HG03095 (cell line): Measurements from ENCODE around the gene CMYA5.
"Not testable (repeated sequence)": the region's sequence is repeated elsewhere in the genome, so short reads cannot be mapped to it uniquely, and the experiment has no call there.

Source experiments
- ATAC-seq: cut with Tn5 transposase; IDR thresholded peaks from one replicate; pipeline ENCODE4 v1.9.1; 2021; ENCODE audit warnings: moderate library complexity; ENCODE audit not compliant: unreplicated experiment

CMYA5 gene

GRCh38 chr5:79689541-79690466, at the start of gene CMYA5:
CMYA5 (plus strand) TSS chr5:79689836; CDS start chr5:79689908, 72 bp downstream.
- ATAC-seq = no peak

GRCh38 chr5:79640571-79641055, 49.0 kb upstream of the CMYA5 start:
- ATAC-seq = no peak

- no peak for ATAC-seq
Observed at GRCh38 chr5:79641414-79641813, 48.2 kb upstream of the CMYA5 start.

DNA sequence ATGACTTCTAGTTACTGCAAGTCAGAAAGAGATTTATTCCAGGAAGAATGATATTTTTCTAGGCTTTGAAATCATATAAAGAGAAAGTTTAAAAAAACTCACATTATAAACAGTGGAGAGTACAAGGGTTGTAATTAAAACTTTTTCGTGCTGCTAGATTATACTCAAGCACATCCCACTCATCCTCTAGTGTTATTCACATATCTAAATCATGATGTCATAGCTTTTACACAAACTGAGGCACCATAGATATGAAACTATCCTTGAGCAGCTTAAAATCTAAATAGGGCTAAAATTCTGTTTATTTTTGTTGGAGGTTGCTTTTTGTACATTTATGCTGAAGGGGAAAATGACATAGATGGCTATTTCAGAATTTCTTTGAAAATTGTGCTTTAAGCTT, 47.4 kb upstream of the CMYA5 start:
- ATAC-seq = no peak

DNA sequence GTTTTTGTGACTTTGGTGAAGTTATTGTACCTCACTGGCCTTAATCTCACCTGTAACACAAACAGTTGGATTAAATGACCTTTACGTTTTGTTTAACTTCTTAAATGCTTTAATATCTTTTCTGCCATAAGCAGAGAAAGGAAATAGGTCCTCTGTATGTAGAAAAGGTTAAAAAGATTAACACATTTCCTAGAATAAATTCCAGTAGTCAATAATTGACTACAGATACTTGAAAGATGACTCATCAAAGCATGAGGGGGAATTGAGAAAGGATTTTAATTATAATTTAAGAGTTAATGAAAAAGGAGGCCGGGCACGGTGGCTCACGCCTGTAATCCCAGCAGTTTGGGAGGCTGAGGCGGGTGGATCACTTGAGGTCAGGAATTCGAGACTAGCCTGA, 35.8 kb upstream of the CMYA5 start:
- no peak for ATAC-seq

GRCh38 chr5:79663212-79663611, 26.4 kb upstream of the CMYA5 start:
- no peak for ATAC-seq

DNA sequence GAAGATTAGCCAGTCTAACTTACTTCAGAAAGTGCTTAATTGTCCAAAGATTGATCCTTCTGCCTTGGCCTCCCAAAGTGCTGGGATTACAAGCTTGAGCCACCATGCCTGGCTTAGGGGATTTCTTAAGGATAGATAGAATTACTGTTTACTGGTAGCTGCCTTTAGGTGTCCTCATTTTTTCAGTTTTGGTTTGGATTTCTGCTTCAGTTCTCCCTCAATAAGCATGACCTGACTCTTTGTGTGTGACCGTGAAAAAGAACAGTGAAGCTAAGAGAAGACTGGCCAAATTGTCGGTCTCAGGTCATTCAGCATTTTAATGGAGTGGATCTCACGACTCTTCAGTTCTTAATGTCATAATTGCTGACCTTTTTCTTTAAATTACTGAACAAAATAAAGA, 22.9 kb upstream of the CMYA5 start:
- ATAC-seq = no peak

DNA sequence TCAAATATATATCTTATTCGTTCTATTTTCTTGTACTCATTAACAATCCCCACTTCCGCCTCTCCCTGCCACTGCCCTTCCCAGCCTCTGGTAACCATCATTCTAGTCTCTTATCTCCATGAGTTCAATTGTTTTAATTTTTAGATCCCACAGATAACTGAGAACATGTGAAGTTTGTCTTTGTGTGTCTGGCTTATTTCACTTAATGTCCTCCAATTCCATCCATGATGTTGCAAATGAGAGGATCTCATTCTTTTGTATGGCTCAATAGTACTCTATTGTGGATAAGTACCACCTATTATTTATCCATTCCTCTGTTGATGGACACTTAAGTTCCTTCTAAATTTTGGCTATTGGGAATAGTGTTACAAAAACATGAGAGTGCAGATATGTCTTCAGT, 17.2 kb upstream of the CMYA5 start:
- ATAC-seq = no peak

GRCh38 chr5:79676354-79676753, 13.3 kb upstream of the CMYA5 start:
- ATAC-seq = not testable (repeated sequence)

- ATAC-seq = not testable (repeated sequence)
Observed at GRCh38 chr5:79682102-79682501, 7.5 kb upstream of the CMYA5 start.

GRCh38 chr5:79684782-79685181, 4.9 kb upstream of the CMYA5 start:
- ATAC-seq = no peak

- no peak for ATAC-seq
Observed at GRCh38 chr5:79685627-79686026, 4.0 kb upstream of the CMYA5 start.

DNA sequence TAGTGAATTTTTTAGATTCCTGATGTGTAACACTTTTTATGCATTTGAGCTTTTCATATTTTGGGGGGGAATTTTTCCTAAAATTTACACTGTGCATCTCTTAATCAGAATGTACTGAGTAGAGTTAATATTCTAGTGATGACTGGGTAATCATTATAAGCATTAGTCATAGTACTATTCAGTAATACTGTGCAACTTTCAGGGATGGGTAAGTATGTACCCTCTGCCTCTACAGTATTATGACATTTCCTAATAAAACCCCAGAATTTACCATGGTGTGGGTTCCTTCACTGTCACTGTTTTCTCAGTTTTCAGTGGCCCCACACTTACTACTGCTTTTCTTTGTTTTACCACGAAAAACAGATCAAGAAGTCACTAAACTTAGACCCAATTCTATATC, 2.8 kb upstream of the CMYA5 start:
- ATAC-seq = no peak

GRCh38 chr5:79687889-79688288, 1.7 kb upstream of the CMYA5 start:
- ATAC-seq = no peak

DNA sequence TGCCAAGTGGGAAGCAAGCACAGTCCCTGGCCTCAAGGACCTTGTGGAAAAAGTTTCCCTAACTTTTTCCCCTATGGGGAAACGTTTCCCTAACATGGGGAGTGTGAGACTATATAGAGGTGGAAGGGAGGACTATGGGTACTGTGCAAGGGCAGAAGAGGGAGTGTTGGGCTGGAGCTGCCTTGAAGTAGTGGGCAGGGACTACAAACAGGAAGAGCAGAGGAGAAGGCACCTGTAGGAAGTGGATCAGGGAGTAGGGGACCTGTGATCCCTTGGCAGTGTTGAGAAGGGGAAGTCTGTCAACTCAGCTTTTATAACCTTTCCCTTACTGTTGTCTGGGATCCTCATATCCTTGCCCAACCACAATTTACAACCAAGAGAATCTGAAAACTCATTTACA, 1.4 kb downstream of the CMYA5 start:
- ATAC-seq = no peak

- no peak for ATAC-seq
Observed at GRCh38 chr5:79692596-79692995, 3.0 kb downstream of the CMYA5 start.

GRCh38 chr5:79694183-79694582, 4.5 kb downstream of the CMYA5 start:
- ATAC-seq = no peak

GRCh38 chr5:79694652-79695051, 5.0 kb downstream of the CMYA5 start:
- no peak for ATAC-seq

DNA sequence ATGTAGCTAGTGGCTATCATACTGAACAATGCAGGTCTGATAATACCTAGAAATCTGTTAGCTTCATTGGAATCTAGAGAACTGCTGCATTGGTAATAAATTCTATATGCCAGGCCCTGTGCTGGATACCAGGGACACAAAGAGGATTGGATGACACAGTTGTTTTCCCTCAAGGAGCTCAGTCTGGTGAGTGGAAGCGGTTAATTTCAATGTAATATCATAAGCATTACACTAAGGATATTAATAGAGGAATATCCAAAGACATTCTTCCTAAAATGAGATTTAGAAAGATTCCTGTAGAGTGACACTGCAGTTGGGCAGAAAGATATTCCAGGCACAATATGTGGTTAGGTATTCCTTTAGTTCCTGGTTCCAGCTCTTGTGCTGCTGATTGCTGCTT, 5.9 kb downstream of the CMYA5 start:
- no peak for ATAC-seq

DNA sequence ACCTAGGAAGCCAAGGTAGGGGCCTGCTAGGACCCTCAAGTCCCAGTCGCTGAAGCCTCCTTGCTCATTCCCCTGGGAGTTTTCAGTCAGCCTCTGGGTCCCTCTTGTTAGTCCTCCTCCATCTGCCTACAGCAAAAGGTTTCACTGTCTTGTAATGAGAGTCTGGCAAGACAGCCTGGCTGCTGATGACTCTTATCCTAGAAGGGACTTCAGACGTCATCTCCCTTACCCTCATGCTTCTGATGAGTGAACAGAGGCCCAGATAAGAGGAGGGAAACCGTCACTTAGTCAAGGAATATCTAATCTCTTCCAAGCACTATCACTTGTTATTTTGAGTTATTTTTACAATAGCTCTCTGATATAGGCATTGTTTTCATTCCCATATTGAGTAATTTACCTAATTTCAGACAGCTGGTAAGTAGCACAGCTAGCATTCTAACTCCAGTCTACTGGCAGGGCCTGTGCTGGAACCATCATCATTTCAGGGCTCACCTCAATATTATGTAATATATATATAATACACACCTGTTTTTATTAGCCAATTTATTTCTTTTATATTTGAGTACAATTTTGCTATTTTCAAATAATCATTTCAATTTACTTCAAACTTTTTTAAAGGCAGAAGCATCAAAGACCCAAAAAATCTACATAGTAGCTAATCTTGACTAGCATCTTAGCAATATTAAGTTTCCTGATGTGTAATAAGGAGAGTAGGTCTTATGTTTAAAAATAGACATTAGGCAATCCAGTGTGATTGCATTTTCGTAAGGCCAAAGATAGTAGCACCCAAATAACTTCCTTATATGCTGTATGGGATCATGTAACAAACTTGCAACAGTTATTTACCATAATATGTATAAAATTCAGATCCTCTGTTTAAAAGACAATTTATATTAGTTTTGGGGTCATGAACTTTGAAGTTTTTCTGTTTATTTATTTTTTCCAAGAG, 7.9 kb downstream of the CMYA5 start:
- no peak for ATAC-seq

- ATAC-seq = peak; percentile 86
Observed at GRCh38 chr5:79699763-79700400, 10.2 kb downstream of the CMYA5 start.
